ENCODE measurements around the gene BICRA.

BICRA gene

DNA sequence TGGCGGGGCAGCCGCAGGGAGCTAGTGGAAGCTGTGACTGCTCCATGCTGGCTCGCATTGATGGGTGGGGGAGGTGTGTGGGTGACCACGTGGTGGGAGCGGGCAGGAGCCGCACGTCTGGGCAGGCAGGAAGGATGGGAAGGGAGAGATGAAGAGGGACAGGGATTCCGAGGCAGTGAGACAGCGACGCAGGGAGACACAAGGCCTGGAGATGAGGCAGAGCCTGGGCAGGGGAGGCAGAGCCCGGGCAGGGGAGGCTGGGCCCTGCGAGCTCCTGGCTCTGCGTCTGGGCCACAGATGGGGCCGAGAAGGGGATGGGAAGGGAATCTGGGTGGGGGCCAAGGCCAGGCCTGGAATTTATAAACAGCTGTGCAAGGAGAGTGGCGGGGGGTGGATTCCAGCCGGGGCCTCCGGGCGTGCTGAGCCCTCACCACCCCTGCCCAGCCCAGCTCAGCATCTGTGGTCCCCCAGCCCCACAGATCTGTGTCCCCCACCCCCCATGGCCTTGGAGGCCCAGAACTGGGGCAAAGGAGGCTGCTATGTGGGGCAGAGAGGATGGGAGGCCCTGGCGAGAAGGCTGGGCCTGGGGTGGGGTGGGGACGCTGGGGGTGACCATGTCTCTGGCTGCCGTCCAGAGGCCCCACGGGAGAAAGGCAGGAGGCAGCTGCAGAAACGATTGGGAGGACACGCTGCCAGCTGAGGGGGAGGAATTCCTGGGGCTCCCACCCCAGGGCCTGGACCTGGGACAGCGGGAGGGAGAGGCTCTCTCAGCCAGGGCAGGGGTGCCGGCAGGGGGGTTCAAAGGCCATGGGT is 110.3 kb downstream of the BICRA start:
- peaks cover 6% of the 10 kb centered on the region; the same call in 1 of the 2 replicates for H3K4me1 ChIP-seq (ENCODE audit: insufficient read depth, low read length)
- DNase-seq (no peak), ATAC-seq (ENCODE audit: insufficient read depth, low read depth) (no peak)
- H3K36me3 ChIP-seq (ENCODE audit: insufficient read depth, low read length) = no peaks in the 10 kb centered on the region
- no peaks in the 10 kb centered on the region for H3K79me2 ChIP-seq (ENCODE audit: insufficient read depth, low read length)
- no peak overlapping the region for H2AFZ ChIP-seq (ENCODE audit: low read depth, low read length)
- H3K4me2 ChIP-seq (ENCODE audit: insufficient read depth, low read length) = no peak overlapping the region
- H3K27me3 ChIP-seq (ENCODE audit: insufficient read depth, low read length, poor library complexity) = no peaks in the 10 kb centered on the region
- no peak overlapping the region for H3K9ac ChIP-seq (ENCODE audit: low read depth, low read length)
- H4K20me1 ChIP-seq (ENCODE audit: insufficient read depth, low read length) = no peaks in the 10 kb centered on the region
- H3K4me3 ChIP-seq (ENCODE audit: low read depth in 1 of 2, low read length in 2 of 2) = no peak overlapping the region
- no peak overlapping the region for H3K27ac ChIP-seq (ENCODE audit: low read length)
- no peaks in the 10 kb centered on the region for H3K9me3 ChIP-seq (ENCODE audit: insufficient read depth, low read length, severe bottlenecking)
- no peak for TF ChIP-seq EZH2 (IDR thresholded peaks at IDR 0.05; ENCODE audit: borderline replicate concordance, low read depth, low read length, severe bottlenecking)
- TF ChIP-seq, protein P1, sequence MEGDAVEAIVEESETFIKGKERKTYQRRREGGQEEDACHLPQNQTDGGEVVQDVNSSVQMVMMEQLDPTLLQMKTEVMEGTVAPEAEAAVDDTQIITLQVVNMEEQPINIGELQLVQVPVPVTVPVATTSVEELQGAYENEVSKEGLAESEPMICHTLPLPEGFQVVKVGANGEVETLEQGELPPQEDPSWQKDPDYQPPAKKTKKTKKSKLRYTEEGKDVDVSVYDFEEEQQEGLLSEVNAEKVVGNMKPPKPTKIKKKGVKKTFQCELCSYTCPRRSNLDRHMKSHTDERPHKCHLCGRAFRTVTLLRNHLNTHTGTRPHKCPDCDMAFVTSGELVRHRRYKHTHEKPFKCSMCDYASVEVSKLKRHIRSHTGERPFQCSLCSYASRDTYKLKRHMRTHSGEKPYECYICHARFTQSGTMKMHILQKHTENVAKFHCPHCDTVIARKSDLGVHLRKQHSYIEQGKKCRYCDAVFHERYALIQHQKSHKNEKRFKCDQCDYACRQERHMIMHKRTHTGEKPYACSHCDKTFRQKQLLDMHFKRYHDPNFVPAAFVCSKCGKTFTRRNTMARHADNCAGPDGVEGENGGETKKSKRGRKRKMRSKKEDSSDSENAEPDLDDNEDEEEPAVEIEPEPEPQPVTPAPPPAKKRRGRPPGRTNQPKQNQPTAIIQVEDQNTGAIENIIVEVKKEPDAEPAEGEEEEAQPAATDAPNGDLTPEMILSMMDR (IDR thresholded peaks at IDR 0.05; ENCODE audit: borderline replicate concordance, extremely low read depth, low read length, poor library complexity, severe bottlenecking) = no peak

DNA sequence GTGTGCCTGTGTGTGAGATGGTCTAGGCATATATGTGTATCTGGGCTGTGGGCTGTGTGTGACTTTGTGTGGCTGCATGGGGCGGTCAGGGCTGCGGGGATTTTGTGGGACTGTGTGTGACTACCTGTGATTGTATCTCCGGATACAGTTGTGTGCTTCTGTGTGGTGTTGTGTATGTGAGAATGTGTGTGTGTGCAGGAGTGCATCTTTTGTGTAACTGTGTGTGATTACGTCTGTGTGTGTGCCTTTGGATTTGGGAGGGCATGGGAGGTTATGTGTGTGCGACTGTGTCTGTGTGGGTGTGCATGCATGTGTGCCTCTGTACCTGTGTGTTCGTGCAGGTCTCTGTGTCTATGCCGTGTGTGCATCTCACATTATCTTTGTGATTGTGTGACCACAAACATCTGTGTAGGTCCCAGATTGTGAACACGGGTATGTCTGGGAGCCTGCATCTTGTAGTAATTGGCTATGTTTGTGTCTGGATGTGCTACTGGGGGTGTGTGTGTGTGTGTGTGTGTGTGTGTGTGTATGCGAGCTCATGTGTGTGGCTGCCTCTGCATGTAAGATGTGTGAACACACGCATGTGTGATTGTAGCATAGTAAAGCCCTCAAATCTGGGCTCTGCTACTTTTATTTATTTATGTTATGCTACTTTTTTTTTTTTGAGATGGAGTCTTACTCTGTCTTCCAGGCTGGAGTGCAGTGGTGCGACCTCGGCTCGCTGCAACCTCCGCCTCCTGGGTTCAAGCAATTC is 111.9 kb downstream of the BICRA start:
- TF ChIP-seq EZH2 (IDR thresholded peaks at IDR 0.05; ENCODE audit: borderline replicate concordance, low read depth, low read length, severe bottlenecking) = no peak
- TF ChIP-seq, protein P1 (IDR thresholded peaks at IDR 0.05; ENCODE audit: borderline replicate concordance, extremely low read depth, low read length, poor library complexity, severe bottlenecking) = no peak
- DNase-seq (no peak), ATAC-seq (ENCODE audit: insufficient read depth, low read depth) (no peak)
- Histone ChIP-seq H3K9ac (ENCODE audit: low read depth, low read length) (no peak overlapping the region), H3K79me2 (ENCODE audit: insufficient read depth, low read length) (no peaks in the 10 kb centered on the region), H3K36me3 (ENCODE audit: insufficient read depth, low read length) (no peaks in the 10 kb centered on the region), H4K20me1 (ENCODE audit: insufficient read depth, low read length) (no peaks in the 10 kb centered on the region), H3K4me3 (ENCODE audit: low read depth in 1 of 2, low read length in 2 of 2) (no peak overlapping the region), H3K4me1 (ENCODE audit: insufficient read depth, low read length) (peaks cover 6% of the 10 kb centered on the region; the same call in 1 of the 2 replicates), H2AFZ (ENCODE audit: low read depth, low read length) (no peak overlapping the region), H3K9me3 (ENCODE audit: insufficient read depth, low read length, severe bottlenecking) (no peaks in the 10 kb centered on the region), H3K27ac (ENCODE audit: low read length) (no peak overlapping the region), H3K4me2 (ENCODE audit: insufficient read depth, low read length) (no peak overlapping the region), H3K27me3 (ENCODE audit: insufficient read depth, low read length, poor library complexity) (no peaks in the 10 kb centered on the region)

DNA sequence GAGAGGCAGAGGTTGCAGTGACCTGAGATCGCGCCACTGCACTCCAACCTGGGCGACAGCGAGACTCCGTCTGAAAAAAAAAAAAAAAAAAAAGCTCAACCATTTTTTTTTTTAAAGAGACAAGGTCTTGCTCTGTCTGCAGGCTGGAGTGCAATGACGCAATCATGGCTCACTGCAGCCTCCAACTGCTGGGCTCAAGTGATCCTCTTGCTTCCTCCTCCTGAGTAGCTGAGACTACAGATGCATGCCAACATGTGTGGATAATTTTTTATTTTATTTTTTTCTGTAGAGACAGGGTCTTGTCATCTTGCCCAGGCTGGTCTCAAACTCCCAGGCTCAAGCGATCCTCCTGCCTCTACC is 114.6 kb downstream of the BICRA start:
- Histone ChIP-seq H2AFZ (ENCODE audit: low read depth, low read length) (no peak overlapping the region), H3K4me2 (ENCODE audit: insufficient read depth, low read length) (no peak overlapping the region), H3K4me1 (ENCODE audit: insufficient read depth, low read length) (peaks cover 6% of the 10 kb centered on the region; the same call in 1 of the 2 replicates), H3K4me3 (ENCODE audit: low read depth in 1 of 2, low read length in 2 of 2) (no peak overlapping the region), H3K9ac (ENCODE audit: low read depth, low read length) (no peak overlapping the region), H4K20me1 (ENCODE audit: insufficient read depth, low read length) (no peaks in the 10 kb centered on the region), H3K27me3 (ENCODE audit: insufficient read depth, low read length, poor library complexity) (no peaks in the 10 kb centered on the region), H3K79me2 (ENCODE audit: insufficient read depth, low read length) (no peaks in the 10 kb centered on the region), H3K27ac (ENCODE audit: low read length) (no peak overlapping the region), H3K36me3 (ENCODE audit: insufficient read depth, low read length) (no peaks in the 10 kb centered on the region), H3K9me3 (ENCODE audit: insufficient read depth, low read length, severe bottlenecking) (no peaks in the 10 kb centered on the region)
- ATAC-seq (ENCODE audit: insufficient read depth, low read depth) (peak; percentile 64; the same call in 2 of the 3 replicates), DNase-seq (peak; percentile 51)
- TF ChIP-seq, protein P1 (IDR thresholded peaks at IDR 0.05; ENCODE audit: borderline replicate concordance, extremely low read depth, low read length, poor library complexity, severe bottlenecking) = no peak
- TF ChIP-seq EZH2 (IDR thresholded peaks at IDR 0.05; ENCODE audit: borderline replicate concordance, low read depth, low read length, severe bottlenecking) = no peak

All from DND-41 (cell line).